WTC11 (cell line): Measurements from ENCODE around the gene DPP10. TPM values are rescaled to one million over a fixed set of nuclear protein-coding genes. Genes with fewer than 3 reads are reported as not detected.

Experiments used
- ATAC-seq: fragments of 200-7000 bp; cut with Tn5 transposase; 2 replicates; pipeline ENCODE4 v1.10.0; 2021; ENCODE audit warnings: mild to moderate bottlenecking, moderate library complexity
- CTCF ChIA-PET: fragments of 300-600 bp; sonication (Branson Sonifier 250); formaldehyde crosslinking; loops from one replicate; lab custom pipeline; 2021; ENCODE audit warnings: antibody characterized with exemption; lab: Charles Lee
- POLR2A ChIA-PET: fragments of 350-600 bp; sonication (Branson Sonifier 250); formaldehyde crosslinking; loops from one replicate; lab custom pipeline; 2021; ENCODE audit warnings: antibody characterized with exemption; lab: Charles Lee
- DNase-seq: peaks from one replicate; pipeline ENCODE4 v3.0.0; 2021; ENCODE audit warnings: low spot score
- H3K27ac Mint-ChIP-seq: 2 replicates; pipeline ENCODE4 v1.8.0; 2021; ENCODE audit warnings: mixed read lengths
- H3K27me3 Mint-ChIP-seq: 2 replicates; pipeline ENCODE4 v1.8.0; 2021; ENCODE audit warnings: low read depth, mild to moderate bottlenecking, moderate library complexity, mixed read lengths
- H3K36me3 Mint-ChIP-seq: 2 replicates; pipeline ENCODE4 v1.8.0; 2021; ENCODE audit warnings: mixed read lengths
- H3K4me1 Mint-ChIP-seq: 2 replicates; pipeline ENCODE4 v1.8.0; 2022; ENCODE audit warnings: mixed read lengths
- H3K4me3 Mint-ChIP-seq: 2 replicates; pipeline ENCODE4 v1.8.0; 2021; ENCODE audit warnings: mild to moderate bottlenecking, moderate library complexity, mixed read lengths
- H3K9me3 Mint-ChIP-seq: 2 replicates; pipeline ENCODE4 v1.8.0; 2021; ENCODE audit warnings: mixed read lengths
- CBFB ChIP-seq: sonication (generic); formaldehyde crosslinking; IDR thresholded peaks from 2 replicates; pipeline ENCODE4 v1.8.1; 2022; ENCODE audit warnings: mild to moderate bottlenecking, low read depth, missing genetic modification reagents
- ESRRA ChIP-seq: sonication (generic); formaldehyde crosslinking; IDR thresholded peaks from 2 replicates; pipeline ENCODE4 v1.8.1; 2022; ENCODE audit warnings: mild to moderate bottlenecking, missing genetic modification reagents, borderline replicate concordance
- FOXJ3 ChIP-seq: sonication (generic); formaldehyde crosslinking; IDR thresholded peaks from 2 replicates; pipeline ENCODE4 v1.9.0; 2021; ENCODE audit warnings: missing genetic modification reagents, mild to moderate bottlenecking, borderline replicate concordance
- IRF2 ChIP-seq: sonication (generic); formaldehyde crosslinking; IDR thresholded peaks from 2 replicates; pipeline ENCODE4 v1.8.0; 2022; ENCODE audit warnings: low read depth, missing genetic modification reagents, borderline replicate concordance
- NFE2L1 ChIP-seq: sonication (generic); formaldehyde crosslinking; IDR thresholded peaks from 2 replicates; pipeline ENCODE4 v1.8.1; 2023; ENCODE audit warnings: missing genetic modification reagents
- RELA ChIP-seq: sonication (generic); formaldehyde crosslinking; IDR thresholded peaks from 2 replicates; pipeline ENCODE4 v1.8.1; 2022; ENCODE audit warnings: missing genetic modification reagents, mild to moderate bottlenecking, borderline replicate concordance
- SOX15 ChIP-seq: fragments of 250-450 bp; sonication (Bioruptor Pico); IDR thresholded peaks from 2 replicates; pipeline ENCODE4 v1.9.0; 2021; ENCODE audit warnings: mild to moderate bottlenecking
- TEAD4 ChIP-seq: sonication (generic); formaldehyde crosslinking; IDR thresholded peaks from 2 replicates; pipeline ENCODE4 v1.8.0; 2022; ENCODE audit warnings: mild to moderate bottlenecking, missing genetic modification reagents
- ZNF138 ChIP-seq: sonication (generic); formaldehyde crosslinking; conservative IDR thresholded peaks from 2 replicates; pipeline ENCODE4 v1.8.1; 2022; ENCODE audit warnings: mild to moderate bottlenecking, moderate library complexity, missing genetic modification reagents
- ZNF317 ChIP-seq: sonication (generic); formaldehyde crosslinking; IDR thresholded peaks from 2 replicates; pipeline ENCODE4 v1.8.1; 2023; ENCODE audit warnings: low read depth, mild to moderate bottlenecking, moderate library complexity, missing genetic modification reagents, borderline replicate concordance
- ZNF396 ChIP-seq: fragments of 250-450 bp; sonication (Bioruptor Pico); IDR thresholded peaks from 2 replicates; pipeline ENCODE4 v1.8.0; 2021; ENCODE audit warnings: mild to moderate bottlenecking, moderate library complexity, borderline replicate concordance
- ZNF416 ChIP-seq: fragments of 250-450 bp; sonication (Bioruptor Pico); IDR thresholded peaks from 2 replicates; pipeline ENCODE4 v1.9.0; 2021; ENCODE audit warnings: mild to moderate bottlenecking, inconsistent platforms
- ZNF671 ChIP-seq: fragments of 250-450 bp; sonication (Bioruptor Pico); IDR thresholded peaks from 2 replicates; pipeline ENCODE4 v1.8.0; 2021; ENCODE audit warnings: mild to moderate bottlenecking
- total RNA-seq: library from RNA; stranded (reverse); gene quantifications from 3 replicates; pipeline ENCODE4 v1.2.3, GENCODE V29; 2021
- TF ChIP-seq, protein P1 (sequence below): fragments of 200-600 bp; IDR thresholded peaks from 2 replicates; pipeline ENCODE4 v1.8.0; 2022; ENCODE audit warnings: antibody characterized with exemption
- TF ChIP-seq, protein P2 (sequence below): sonication (generic); formaldehyde crosslinking; IDR thresholded peaks from 2 replicates; pipeline ENCODE4 v1.8.1; 2023; ENCODE audit warnings: mild to moderate bottlenecking, missing genetic modification reagents
- TF ChIP-seq, protein P3 (sequence below): sonication (generic); formaldehyde crosslinking; IDR thresholded peaks from 2 replicates; pipeline ENCODE4 v1.8.1; 2023; ENCODE audit warnings: mild to moderate bottlenecking, missing genetic modification reagents, borderline replicate concordance
- TF ChIP-seq, protein P4 (sequence below): fragments of 250-450 bp; sonication (Bioruptor Pico); IDR thresholded peaks from 2 replicates; pipeline ENCODE4 v1.9.0; 2021; ENCODE audit warnings: mild to moderate bottlenecking
- TF ChIP-seq, protein P5 (sequence below): sonication (generic); formaldehyde crosslinking; IDR thresholded peaks from 2 replicates; pipeline ENCODE4 v1.8.0; 2022; ENCODE audit warnings: mild to moderate bottlenecking, missing genetic modification reagents
- TF ChIP-seq, protein P6 (sequence below): sonication (generic); formaldehyde crosslinking; IDR thresholded peaks from 2 replicates; pipeline ENCODE4 v1.8.0; 2023; ENCODE audit warnings: missing genetic modification reagents, mild to moderate bottlenecking, borderline replicate concordance

DPP10 gene
- total RNA-seq, 1 experiment from 2014 or later, result 4.0 TPM

DNA sequence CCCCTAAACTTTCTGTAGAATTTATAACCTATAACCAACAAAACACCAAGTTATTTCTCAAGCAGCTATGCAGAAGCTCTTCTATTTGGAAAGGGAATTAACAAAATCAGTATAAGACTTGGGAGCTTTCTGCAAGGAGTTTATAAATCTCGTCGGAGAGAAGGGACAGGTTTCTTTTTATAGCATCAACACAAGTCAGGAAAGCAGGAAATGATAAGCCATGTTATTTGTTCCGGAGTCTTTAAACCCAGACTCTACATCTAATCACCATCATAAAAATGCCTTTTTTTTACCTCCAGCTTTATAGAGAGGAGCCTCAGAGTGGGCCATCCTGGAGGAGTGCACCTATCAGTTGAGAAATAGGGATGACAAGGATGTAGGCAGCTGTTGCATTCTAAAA, 137.1 kb downstream of the DPP10 start:
- TF ChIP-seq SOX15 (CRISPR knock-in tag), result no peak
- no peak for TF ChIP-seq ZNF138 (CRISPR knock-in tag)
- TF ChIP-seq ZNF396 (CRISPR knock-in tag), result no peak
- TF ChIP-seq, protein P1, sequence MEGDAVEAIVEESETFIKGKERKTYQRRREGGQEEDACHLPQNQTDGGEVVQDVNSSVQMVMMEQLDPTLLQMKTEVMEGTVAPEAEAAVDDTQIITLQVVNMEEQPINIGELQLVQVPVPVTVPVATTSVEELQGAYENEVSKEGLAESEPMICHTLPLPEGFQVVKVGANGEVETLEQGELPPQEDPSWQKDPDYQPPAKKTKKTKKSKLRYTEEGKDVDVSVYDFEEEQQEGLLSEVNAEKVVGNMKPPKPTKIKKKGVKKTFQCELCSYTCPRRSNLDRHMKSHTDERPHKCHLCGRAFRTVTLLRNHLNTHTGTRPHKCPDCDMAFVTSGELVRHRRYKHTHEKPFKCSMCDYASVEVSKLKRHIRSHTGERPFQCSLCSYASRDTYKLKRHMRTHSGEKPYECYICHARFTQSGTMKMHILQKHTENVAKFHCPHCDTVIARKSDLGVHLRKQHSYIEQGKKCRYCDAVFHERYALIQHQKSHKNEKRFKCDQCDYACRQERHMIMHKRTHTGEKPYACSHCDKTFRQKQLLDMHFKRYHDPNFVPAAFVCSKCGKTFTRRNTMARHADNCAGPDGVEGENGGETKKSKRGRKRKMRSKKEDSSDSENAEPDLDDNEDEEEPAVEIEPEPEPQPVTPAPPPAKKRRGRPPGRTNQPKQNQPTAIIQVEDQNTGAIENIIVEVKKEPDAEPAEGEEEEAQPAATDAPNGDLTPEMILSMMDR, result no peak
- TF ChIP-seq, protein P2, sequence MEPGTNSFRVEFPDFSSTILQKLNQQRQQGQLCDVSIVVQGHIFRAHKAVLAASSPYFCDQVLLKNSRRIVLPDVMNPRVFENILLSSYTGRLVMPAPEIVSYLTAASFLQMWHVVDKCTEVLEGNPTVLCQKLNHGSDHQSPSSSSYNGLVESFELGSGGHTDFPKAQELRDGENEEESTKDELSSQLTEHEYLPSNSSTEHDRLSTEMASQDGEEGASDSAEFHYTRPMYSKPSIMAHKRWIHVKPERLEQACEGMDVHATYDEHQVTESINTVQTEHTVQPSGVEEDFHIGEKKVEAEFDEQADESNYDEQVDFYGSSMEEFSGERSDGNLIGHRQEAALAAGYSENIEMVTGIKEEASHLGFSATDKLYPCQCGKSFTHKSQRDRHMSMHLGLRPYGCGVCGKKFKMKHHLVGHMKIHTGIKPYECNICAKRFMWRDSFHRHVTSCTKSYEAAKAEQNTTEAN (CRISPR knock-in tag), result no peak
- TF ChIP-seq ZNF416 (CRISPR knock-in tag), result no peak
- no peak for TF ChIP-seq CBFB (CRISPR knock-in tag)
- no peak for TF ChIP-seq TEAD4 (CRISPR knock-in tag)
- TF ChIP-seq, protein P3, sequence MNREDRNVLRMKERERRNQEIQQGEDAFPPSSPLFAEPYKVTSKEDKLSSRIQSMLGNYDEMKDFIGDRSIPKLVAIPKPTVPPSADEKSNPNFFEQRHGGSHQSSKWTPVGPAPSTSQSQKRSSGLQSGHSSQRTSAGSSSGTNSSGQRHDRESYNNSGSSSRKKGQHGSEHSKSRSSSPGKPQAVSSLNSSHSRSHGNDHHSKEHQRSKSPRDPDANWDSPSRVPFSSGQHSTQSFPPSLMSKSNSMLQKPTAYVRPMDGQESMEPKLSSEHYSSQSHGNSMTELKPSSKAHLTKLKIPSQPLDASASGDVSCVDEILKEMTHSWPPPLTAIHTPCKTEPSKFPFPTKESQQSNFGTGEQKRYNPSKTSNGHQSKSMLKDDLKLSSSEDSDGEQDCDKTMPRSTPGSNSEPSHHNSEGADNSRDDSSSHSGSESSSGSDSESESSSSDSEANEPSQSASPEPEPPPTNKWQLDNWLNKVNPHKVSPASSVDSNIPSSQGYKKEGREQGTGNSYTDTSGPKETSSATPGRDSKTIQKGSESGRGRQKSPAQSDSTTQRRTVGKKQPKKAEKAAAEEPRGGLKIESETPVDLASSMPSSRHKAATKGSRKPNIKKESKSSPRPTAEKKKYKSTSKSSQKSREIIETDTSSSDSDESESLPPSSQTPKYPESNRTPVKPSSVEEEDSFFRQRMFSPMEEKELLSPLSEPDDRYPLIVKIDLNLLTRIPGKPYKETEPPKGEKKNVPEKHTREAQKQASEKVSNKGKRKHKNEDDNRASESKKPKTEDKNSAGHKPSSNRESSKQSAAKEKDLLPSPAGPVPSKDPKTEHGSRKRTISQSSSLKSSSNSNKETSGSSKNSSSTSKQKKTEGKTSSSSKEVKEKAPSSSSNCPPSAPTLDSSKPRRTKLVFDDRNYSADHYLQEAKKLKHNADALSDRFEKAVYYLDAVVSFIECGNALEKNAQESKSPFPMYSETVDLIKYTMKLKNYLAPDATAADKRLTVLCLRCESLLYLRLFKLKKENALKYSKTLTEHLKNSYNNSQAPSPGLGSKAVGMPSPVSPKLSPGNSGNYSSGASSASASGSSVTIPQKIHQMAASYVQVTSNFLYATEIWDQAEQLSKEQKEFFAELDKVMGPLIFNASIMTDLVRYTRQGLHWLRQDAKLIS (CRISPR knock-in tag), result no peak
- TF ChIP-seq IRF2 (CRISPR knock-in tag), result no peak
- TF ChIP-seq ZNF317 (CRISPR knock-in tag), result no peak
- TF ChIP-seq, protein P4, sequence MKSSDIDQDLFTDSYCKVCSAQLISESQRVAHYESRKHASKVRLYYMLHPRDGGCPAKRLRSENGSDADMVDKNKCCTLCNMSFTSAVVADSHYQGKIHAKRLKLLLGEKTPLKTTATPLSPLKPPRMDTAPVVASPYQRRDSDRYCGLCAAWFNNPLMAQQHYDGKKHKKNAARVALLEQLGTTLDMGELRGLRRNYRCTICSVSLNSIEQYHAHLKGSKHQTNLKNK (CRISPR knock-in tag), result no peak
- TF ChIP-seq, protein P5, sequence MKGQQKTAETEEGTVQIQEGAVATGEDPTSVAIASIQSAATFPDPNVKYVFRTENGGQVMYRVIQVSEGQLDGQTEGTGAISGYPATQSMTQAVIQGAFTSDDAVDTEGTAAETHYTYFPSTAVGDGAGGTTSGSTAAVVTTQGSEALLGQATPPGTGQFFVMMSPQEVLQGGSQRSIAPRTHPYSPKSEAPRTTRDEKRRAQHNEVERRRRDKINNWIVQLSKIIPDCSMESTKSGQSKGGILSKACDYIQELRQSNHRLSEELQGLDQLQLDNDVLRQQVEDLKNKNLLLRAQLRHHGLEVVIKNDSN, result no peak
- no peak for TF ChIP-seq ESRRA (CRISPR knock-in tag)
- TF ChIP-seq FOXJ3 (CRISPR knock-in tag), result no peak
- no peak for TF ChIP-seq NFE2L1 (CRISPR knock-in tag)
- TF ChIP-seq, protein P6, sequence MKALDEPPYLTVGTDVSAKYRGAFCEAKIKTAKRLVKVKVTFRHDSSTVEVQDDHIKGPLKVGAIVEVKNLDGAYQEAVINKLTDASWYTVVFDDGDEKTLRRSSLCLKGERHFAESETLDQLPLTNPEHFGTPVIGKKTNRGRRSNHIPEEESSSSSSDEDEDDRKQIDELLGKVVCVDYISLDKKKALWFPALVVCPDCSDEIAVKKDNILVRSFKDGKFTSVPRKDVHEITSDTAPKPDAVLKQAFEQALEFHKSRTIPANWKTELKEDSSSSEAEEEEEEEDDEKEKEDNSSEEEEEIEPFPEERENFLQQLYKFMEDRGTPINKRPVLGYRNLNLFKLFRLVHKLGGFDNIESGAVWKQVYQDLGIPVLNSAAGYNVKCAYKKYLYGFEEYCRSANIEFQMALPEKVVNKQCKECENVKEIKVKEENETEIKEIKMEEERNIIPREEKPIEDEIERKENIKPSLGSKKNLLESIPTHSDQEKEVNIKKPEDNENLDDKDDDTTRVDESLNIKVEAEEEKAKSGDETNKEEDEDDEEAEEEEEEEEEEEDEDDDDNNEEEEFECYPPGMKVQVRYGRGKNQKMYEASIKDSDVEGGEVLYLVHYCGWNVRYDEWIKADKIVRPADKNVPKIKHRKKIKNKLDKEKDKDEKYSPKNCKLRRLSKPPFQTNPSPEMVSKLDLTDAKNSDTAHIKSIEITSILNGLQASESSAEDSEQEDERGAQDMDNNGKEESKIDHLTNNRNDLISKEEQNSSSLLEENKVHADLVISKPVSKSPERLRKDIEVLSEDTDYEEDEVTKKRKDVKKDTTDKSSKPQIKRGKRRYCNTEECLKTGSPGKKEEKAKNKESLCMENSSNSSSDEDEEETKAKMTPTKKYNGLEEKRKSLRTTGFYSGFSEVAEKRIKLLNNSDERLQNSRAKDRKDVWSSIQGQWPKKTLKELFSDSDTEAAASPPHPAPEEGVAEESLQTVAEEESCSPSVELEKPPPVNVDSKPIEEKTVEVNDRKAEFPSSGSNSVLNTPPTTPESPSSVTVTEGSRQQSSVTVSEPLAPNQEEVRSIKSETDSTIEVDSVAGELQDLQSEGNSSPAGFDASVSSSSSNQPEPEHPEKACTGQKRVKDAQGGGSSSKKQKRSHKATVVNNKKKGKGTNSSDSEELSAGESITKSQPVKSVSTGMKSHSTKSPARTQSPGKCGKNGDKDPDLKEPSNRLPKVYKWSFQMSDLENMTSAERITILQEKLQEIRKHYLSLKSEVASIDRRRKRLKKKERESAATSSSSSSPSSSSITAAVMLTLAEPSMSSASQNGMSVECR (CRISPR knock-in tag), result no peak
- TF ChIP-seq ZNF671 (CRISPR knock-in tag), result no peak
- no peak for TF ChIP-seq RELA (CRISPR knock-in tag)
- CTCF ChIA-PET, result no interaction called here
- no peak for DNase-seq
- no peak for ATAC-seq
- Mint-ChIP-seq H3K4me3 (no peak overlapping the region), H3K9me3 (peaks cover 39% of the 10 kb centered on the region), H3K4me1 (no peaks in the 10 kb centered on the region), H3K27ac (no peak overlapping the region), H3K27me3 (peaks cover 4% of the 10 kb centered on the region), H3K36me3 (peaks cover 16% of the 10 kb centered on the region)
- POLR2A ChIA-PET, result no interaction called here
